ENCODE measurements around the gene PCYOX1L. TPM values are rescaled to one million over a fixed set of nuclear protein-coding genes. Genes with fewer than 3 reads are reported as not detected.

The PCYOX1L gene
- polyA plus RNA-seq, 1 experiment: 12.8 TPM

GRCh38 chr5:149418910-149419531 is 61.2 kb downstream of the PCYOX1L start:
- POLR2A ChIA-PET: interaction anchor here (0.6 to 3.1 kb wide), 2 partner anchors 13 to 147 kb away, joined by 5 to 27 read pairs; no protein-coding TSS in a partner anchor
- TF ChIP-seq CTCF (IDR thresholded peaks at IDR 0.05; ENCODE audit: insufficient read depth, low read depth, low read length): no peak
- Histone ChIP-seq H3K36me3 (ENCODE audit: control insufficient read depth, insufficient read depth, low read length) (peaks cover 56% of the 10 kb centered on the region), H3K4me3 (ENCODE audit: low read depth, low read length) (no peak overlapping the region), H3K27me3 (ENCODE audit: control insufficient read depth, insufficient read depth, low read length) (no peaks in the 10 kb centered on the region)
- CTCF ChIA-PET: interaction anchor here (0.6 to 4.5 kb wide), 9 partner anchors 10 to 44 kb away, joined by 3 to 22 read pairs (median 4); no protein-coding TSS in a partner anchor
- DNase-seq (ENCODE audit: low read depth): no peak

Other genes with a start within 250 kb of the PCYOX1L start
- gene ABLIM3, start 216.6 kb upstream of the PCYOX1L start, polyA plus RNA-seq (2011; rRNA removed): 14.0 and 25.7 TPM in 2 replicates
- 1.2 and 1.3 TPM in 2 replicates for gene AFAP1L1, start 86.2 kb upstream of the PCYOX1L start, polyA plus RNA-seq (2011; rRNA removed)
- 17.1 and 18.0 TPM in 2 replicates for gene GRPEL2, start 12.5 kb upstream of the PCYOX1L start, polyA plus RNA-seq (2011; rRNA removed)
- 0.49 and 0.90 TPM in 2 replicates for gene IL17B, start 21.2 kb downstream of the PCYOX1L start, polyA plus RNA-seq (2011; rRNA removed)
- 171 and 268 TPM in 2 replicates for gene CSNK1A1, start 193.4 kb downstream of the PCYOX1L start, polyA plus RNA-seq (2011; rRNA removed)
- 0.42 and 0.92 TPM in 2 replicates for gene ARHGEF37, start 223.5 kb downstream of the PCYOX1L start, polyA plus RNA-seq (2011; rRNA removed)